ENCODE measurements around the gene CASS4. TPM values are rescaled to one million over a fixed set of nuclear protein-coding genes. Genes with fewer than 3 reads are reported as not detected.
A peak's percentile ranks its signal among the peaks of the same experiment; 100 is the strongest.

Gene CASS4
- total and polyA plus RNA-seq, 9 of the 15 experiments (the other 6 are each of a cell fraction or from before 2014, with no cell fraction given): 8.1 to 53.8 (median 26.7) TPM

DNA sequence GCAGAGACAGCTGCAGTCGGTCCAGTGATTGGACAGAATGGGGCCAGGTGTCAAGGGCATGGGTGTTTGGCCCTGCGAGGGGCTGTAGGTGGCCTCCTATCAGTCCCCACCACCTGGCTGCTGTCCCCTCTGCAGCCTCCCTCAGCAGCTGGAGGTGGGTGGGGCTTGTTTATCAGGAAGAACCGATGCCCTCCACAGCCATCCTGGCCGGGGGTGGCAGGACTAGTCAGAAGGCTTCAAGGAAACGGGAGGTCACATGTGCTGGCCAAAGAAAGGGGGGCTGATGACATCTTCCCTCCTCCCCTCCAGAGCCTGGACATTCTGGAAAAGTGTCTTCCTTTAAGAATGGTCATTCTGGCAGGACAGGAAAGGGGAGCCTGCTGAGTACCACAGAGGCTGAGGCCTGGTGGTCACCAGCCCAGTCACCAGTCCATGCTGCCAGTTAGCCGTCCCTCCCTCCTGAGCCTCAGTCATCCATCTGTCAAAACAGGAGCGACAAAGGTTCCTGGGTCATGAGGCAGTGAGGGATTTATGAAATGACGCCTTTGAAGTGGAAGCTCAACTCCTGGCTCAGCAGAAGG, 49.1 kb upstream of the CASS4 start (continued):
- TF ChIP-seq JUND (IDR thresholded peaks at IDR 0.05; ENCODE audit: borderline replicate concordance, low read depth, low read length) (peak; percentile 71), JUND (tag; IDR thresholded peaks at IDR 0.05; ENCODE audit: borderline replicate concordance, low read depth, low read length) (peak; percentile 81; the same call in 2 of the 3 replicates), NFRKB (IDR thresholded peaks at IDR 0.05; ENCODE audit: low read depth) (0 out of 2 replicates have a peak, but pooled peaks have one; percentile 38), CEBPB (tag; IDR thresholded peaks at IDR 0.05) (no peak), SREBF2 (CRISPR knock-in tag; IDR thresholded peaks at IDR 0.05) (no peak), CSDE1 (IDR thresholded peaks at IDR 0.05) (no peak)
- TF ChIP-seq, protein P1, sequence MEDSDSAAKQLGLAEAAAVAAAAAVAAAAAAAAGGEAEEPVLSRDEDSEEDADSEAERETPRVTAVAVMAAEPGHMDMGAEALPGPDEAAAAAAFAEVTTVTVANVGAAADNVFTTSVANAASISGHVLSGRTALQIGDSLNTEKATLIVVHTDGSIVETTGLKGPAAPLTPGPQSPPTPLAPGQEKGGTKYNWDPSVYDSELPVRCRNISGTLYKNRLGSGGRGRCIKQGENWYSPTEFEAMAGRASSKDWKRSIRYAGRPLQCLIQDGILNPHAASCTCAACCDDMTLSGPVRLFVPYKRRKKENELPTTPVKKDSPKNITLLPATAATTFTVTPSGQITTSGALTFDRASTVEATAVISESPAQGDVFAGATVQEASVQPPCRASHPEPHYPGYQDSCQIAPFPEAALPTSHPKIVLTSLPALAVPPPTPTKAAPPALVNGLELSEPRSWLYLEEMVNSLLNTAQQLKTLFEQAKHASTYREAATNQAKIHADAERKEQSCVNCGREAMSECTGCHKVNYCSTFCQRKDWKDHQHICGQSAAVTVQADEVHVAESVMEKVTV (CRISPR knock-in tag; IDR thresholded peaks at IDR 0.05): no peak

DNA sequence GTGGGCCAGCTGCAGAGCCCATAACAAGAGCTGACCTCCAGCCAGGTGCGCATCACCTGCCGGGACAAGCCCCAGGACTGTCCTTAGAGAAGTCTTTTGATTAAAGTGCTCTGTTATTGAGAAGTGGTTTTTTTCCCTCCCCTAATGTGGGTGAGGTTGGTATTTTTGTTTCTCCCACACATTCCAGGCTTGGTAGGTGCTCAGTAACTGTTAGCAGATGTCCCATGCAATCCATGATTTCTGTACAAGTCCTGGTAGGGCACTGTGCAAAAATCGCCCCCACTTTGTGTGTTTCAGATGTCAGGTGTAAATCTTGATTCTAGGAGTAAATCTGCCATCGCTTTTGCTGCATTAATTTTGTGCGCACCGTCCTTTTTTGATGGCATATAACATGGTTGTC, 48.6 kb upstream of the CASS4 start:
- Histone ChIP-seq H4K20me1 (replicated peaks; ENCODE audit: control insufficient read depth, insufficient read depth, low read length) (no peaks in the 10 kb centered on the region), H3K36me3 (ENCODE audit: control insufficient read depth, insufficient read depth, low read length) (peaks cover 56% of the 10 kb centered on the region), H3K27ac (ENCODE audit: extremely low read depth, low read depth, low read length) (peak overlapping the region; percentile 81), H3K4me3 (no peak overlapping the region), H3K9ac (ENCODE audit: insufficient read depth in 1 of 2, low read depth in 2 of 2, low read length in 2 of 2) (peak overlapping the region in 1 of 2 experiments; percentile 81; a peak in 2 of 4 replicates), H3K9me3 (replicated peaks; ENCODE audit: control insufficient read depth, insufficient read depth, low read depth, low read length) (no peaks in the 10 kb centered on the region), H3K4me1 (replicated peaks in 1 of 2; ENCODE audit: control insufficient read depth in 2 of 2, insufficient read depth in 2 of 2, low read length in 2 of 2) (peaks cover 31 to 50% of the 10 kb centered on the region in 2 experiments), H2AFZ (ENCODE audit: low read depth, low read length) (no peak overlapping the region), H3K79me2 (ENCODE audit: control insufficient read depth, insufficient read depth, low read length) (peaks cover 61% of the 10 kb centered on the region), H3K4me2 (ENCODE audit: insufficient read depth, low read length) (peak overlapping the region; percentile 90), H3K27me3 (ENCODE audit: control insufficient read depth in 2 of 2, insufficient read depth in 2 of 2, low read length in 2 of 2) (no peaks in the 10 kb centered on the region), H3K9me1 (ENCODE audit: control insufficient read depth, insufficient read depth, low read length) (no peaks in the 10 kb centered on the region)
- ATAC-seq (no peak), FAIRE-seq (no peak), DNase-seq (ENCODE audit: extremely low read depth in 1 of 4, low spot score in 3 of 4) (no peak)
- intact Hi-C loops (cut with micrococcal nuclease): loop anchor here (1.0 to 2.0 kb wide), 2 partner anchors 29 to 49 kb away; partner anchors contain the start of genes AURKA, CASS4 and CSTF1
- in situ Hi-C loops (cut with MboI): loop anchor here (25.0 kb wide), 1 partner anchor 1276 kb away; no protein-coding TSS in a partner anchor
- BruUV-seq (replicated peaks): no TSS peak
- WGBS (ENCODE audit: insufficient coverage, low coverage, missing lambda C conversion rate): 64% methylated on average over 6 of the region's 6 CpGs
- POLR2A ChIA-PET: interaction anchor here (0.7 to 2.3 kb wide), 4 partner anchors 9 to 221 kb away, joined by 3 to 9 read pairs (median 6); partner anchors contain the start of genes AURKA and CSTF1
- CTCF ChIA-PET (ENCODE audit: low intra/inter-chr PET ratio): no interaction called here
- TF ChIP-seq MCM7 (IDR thresholded peaks at IDR 0.05): no peak
- TF ChIP-seq IFI16 (CRISPR knock-in tag; IDR thresholded peaks at IDR 0.05): no peak
- TF ChIP-seq SREBF2 (CRISPR knock-in tag; IDR thresholded peaks at IDR 0.05): no peak
- no peak for TF ChIP-seq HEY1 (CRISPR knock-in tag; IDR thresholded peaks at IDR 0.05; ENCODE audit: borderline replicate concordance)
- TF ChIP-seq TFAM (CRISPR knock-in tag; conservative IDR thresholded peaks at IDR 0.05): no peak
- TF ChIP-seq, protein P2, sequence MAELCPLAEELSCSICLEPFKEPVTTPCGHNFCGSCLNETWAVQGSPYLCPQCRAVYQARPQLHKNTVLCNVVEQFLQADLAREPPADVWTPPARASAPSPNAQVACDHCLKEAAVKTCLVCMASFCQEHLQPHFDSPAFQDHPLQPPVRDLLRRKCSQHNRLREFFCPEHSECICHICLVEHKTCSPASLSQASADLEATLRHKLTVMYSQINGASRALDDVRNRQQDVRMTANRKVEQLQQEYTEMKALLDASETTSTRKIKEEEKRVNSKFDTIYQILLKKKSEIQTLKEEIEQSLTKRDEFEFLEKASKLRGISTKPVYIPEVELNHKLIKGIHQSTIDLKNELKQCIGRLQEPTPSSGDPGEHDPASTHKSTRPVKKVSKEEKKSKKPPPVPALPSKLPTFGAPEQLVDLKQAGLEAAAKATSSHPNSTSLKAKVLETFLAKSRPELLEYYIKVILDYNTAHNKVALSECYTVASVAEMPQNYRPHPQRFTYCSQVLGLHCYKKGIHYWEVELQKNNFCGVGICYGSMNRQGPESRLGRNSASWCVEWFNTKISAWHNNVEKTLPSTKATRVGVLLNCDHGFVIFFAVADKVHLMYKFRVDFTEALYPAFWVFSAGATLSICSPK (IDR thresholded peaks at IDR 0.05; ENCODE audit: borderline replicate concordance): no peak
- TF ChIP-seq, protein P3, sequence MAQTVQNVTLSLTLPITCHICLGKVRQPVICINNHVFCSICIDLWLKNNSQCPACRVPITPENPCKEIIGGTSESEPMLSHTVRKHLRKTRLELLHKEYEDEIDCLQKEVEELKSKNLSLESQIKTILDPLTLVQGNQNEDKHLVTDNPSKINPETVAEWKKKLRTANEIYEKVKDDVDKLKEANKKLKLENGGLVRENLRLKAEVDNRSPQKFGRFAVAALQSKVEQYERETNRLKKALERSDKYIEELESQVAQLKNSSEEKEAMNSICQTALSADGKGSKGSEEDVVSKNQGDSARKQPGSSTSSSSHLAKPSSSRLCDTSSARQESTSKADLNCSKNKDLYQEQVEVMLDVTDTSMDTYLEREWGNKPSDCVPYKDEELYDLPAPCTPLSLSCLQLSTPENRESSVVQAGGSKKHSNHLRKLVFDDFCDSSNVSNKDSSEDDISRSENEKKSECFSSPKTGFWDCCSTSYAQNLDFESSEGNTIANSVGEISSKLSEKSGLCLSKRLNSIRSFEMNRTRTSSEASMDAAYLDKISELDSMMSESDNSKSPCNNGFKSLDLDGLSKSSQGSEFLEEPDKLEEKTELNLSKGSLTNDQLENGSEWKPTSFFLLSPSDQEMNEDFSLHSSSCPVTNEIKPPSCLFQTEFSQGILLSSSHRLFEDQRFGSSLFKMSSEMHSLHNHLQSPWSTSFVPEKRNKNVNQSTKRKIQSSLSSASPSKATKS (CRISPR knock-in tag; IDR thresholded peaks at IDR 0.05): no peak
- no peak for TF ChIP-seq IRF2 (CRISPR knock-in tag; IDR thresholded peaks at IDR 0.05)
- no peak for TF ChIP-seq ELF4 (CRISPR knock-in tag; IDR thresholded peaks at IDR 0.05)
- TF ChIP-seq KHSRP (IDR thresholded peaks at IDR 0.05): no peak
- no peak for TF ChIP-seq ZNF253 (CRISPR knock-in tag; conservative IDR thresholded peaks at IDR 0.05)
